HG03175 (cell line): ENCODE measurements around the gene ESPNL.
"Not testable (repeated sequence)": the region's sequence is repeated elsewhere in the genome, so short reads cannot be mapped to it uniquely, and the experiment has no call there.

Experiments
- ATAC-seq: cut with Tn5 transposase; IDR thresholded peaks from one replicate; pipeline ENCODE4 v1.9.1; 2021; ENCODE audit warnings: mild to moderate bottlenecking, moderate library complexity; ENCODE audit not compliant: unreplicated experiment

The ESPNL gene

GRCh38 chr2:238114331-238114841, 14.2 kb downstream of the ESPNL start:
- no peak for ATAC-seq

- no peak for ATAC-seq
Observed at GRCh38 chr2:238114851-238115660, 14.9 kb downstream of the ESPNL start.

GRCh38 chr2:238115709-238116108, 15.6 kb downstream of the ESPNL start:
- ATAC-seq = not testable (repeated sequence)

GRCh38 chr2:238116298-238117198, 16.4 kb downstream of the ESPNL start:
- ATAC-seq = no peak

GRCh38 chr2:238117199-238118154, 17.3 kb downstream of the ESPNL start:
- ATAC-seq = no peak

- no peak for ATAC-seq
Observed at GRCh38 chr2:238119756-238120462, 19.8 kb downstream of the ESPNL start.

- ATAC-seq = no peak
Observed at GRCh38 chr2:238120463-238121298, 20.5 kb downstream of the ESPNL start.

GRCh38 chr2:238121511-238122286, 21.6 kb downstream of the ESPNL start:
- ATAC-seq = no peak

GRCh38 chr2:238122287-238123217, 22.4 kb downstream of the ESPNL start:
- ATAC-seq = no peak

GRCh38 chr2:238123218-238123971, 23.3 kb downstream of the ESPNL start:
- no peak for ATAC-seq

GRCh38 chr2:238123991-238124470, 23.9 kb downstream of the ESPNL start:
- ATAC-seq = no peak

- ATAC-seq = no peak
Observed at GRCh38 chr2:238124488-238125126, 24.5 kb downstream of the ESPNL start.

- no peak for ATAC-seq
Observed at GRCh38 chr2:238125127-238125885, 25.2 kb downstream of the ESPNL start.

- no peak for ATAC-seq
Observed at GRCh38 chr2:238126338-238126737, 26.2 kb downstream of the ESPNL start.

- no peak for ATAC-seq
Observed at GRCh38 chr2:238126775-238127164, 26.6 kb downstream of the ESPNL start.
